HepG2 (cell line): ENCODE data around the gene FSCN2. TPM values are rescaled to one million over a fixed set of nuclear protein-coding genes. Genes with fewer than 3 reads are reported as not detected.
"Not testable (repeated sequence)": the region's sequence is repeated elsewhere in the genome, so short reads cannot be mapped to it uniquely, and the experiment has no call there.

Source experiments
- ATAC-seq: fragments of 200-7000 bp; cut with Tn5 transposase; 3 replicates; pipeline ENCODE4 v1.9.1; 2020; ENCODE audit warnings: mild to moderate bottlenecking, moderate library complexity
- BruUV-seq: library from RNA; stranded (reverse); fragments of 400-500 nt; replicated peaks from 2 replicates; lab custom pipeline; 2021; lab: Mats Ljungman, UMichigan
- CTCF ChIA-PET: fragments of 300-600 bp; formaldehyde crosslinking; extraction: SDS; loops from one replicate; lab custom pipeline; 2021; ENCODE audit warnings: low total read pairs, inconsistent platforms, low intra/inter-chr PET ratio; lab: Yijun Ruan, JAX
- POLR2A ChIA-PET: fragments of 350-600 bp; sonication (Branson Sonifier 250); formaldehyde crosslinking; loops from one replicate; lab custom pipeline; 2020; ENCODE audit warnings: antibody characterized with exemption, inconsistent platforms; lab: Yijun Ruan, JAX
- DNase-seq: peaks from one replicate; pipeline ENCODE4 v3.0.0-alpha.2; 2015; ENCODE audit warnings: low spot score
- FAIRE-seq: peaks from 3 replicates; lab custom pipeline; 2011; peaks lifted over from hg19 to GRCh38; lab: Jason Lieb, UNC
- H2AFZ ChIP-seq: one replicate; pipeline ENCODE4 v1.6.1; 2011; ENCODE audit warnings: low read length, inconsistent platforms
- H3K27ac ChIP-seq: fragments of 300-600 bp; 3 replicates; pipeline ENCODE4 v1.8.0; 2011; ENCODE audit warnings: mixed run types, mild to moderate bottlenecking, mixed read lengths, low read length, inconsistent platforms; ENCODE audit not compliant: insufficient read depth; ENCODE audit errors: extremely low read length
- H3K27me3 ChIP-seq, 2 experiments: fragments of 200-600 bp in 1 of 2; 2 replicates in 1 of 2; 3 replicates in 1 of 2; pipeline versions ENCODE4 v1.6.0 to v1.8.0; 2011; ENCODE audit warnings: low read length in 2 of 2, mild to moderate bottlenecking in 2 of 2, moderate library complexity in 2 of 2, inconsistent platforms in 1 of 2; ENCODE audit not compliant: insufficient read depth in 2 of 2, control insufficient read depth in 1 of 2
- H3K36me3 ChIP-seq, 2 experiments: fragments of 200-600 bp in 1 of 2; replicated peaks in 1 of 2; 2 replicates in 1 of 2; 3 replicates in 1 of 2; pipeline versions ENCODE4 v1.5.1 to v1.8.0; 2011; ENCODE audit warnings: low read length in 2 of 2, inconsistent platforms in 1 of 2; ENCODE audit not compliant: insufficient read depth in 2 of 2, control insufficient read depth in 1 of 2
- H3K4me1 ChIP-seq: 2 replicates; pipeline ENCODE4 v1.5.1; 2012; ENCODE audit warnings: low read length, inconsistent platforms; ENCODE audit not compliant: insufficient read depth
- H3K4me2 ChIP-seq: 2 replicates; pipeline ENCODE4 v1.6.0; 2011; ENCODE audit warnings: low read depth, low read length, inconsistent platforms
- H3K4me3 ChIP-seq, 3 experiments: fragments of 200-600 bp in 1 of 3; sonication (generic), shearing (Covaris generic) in 1 of 3; replicated peaks in 1 of 3; 2 replicates each; pipeline ENCODE4 v1.5.1; 2011 to 2016; ENCODE audit warnings: low read length in 3 of 3, inconsistent platforms in 2 of 3, low read depth in 2 of 3, mild to moderate bottlenecking in 2 of 3, control low read depth in 1 of 3, mixed read lengths in 1 of 3; ENCODE audit not compliant: insufficient read depth in 1 of 3
- H3K79me2 ChIP-seq: one replicate; pipeline ENCODE4 v1.6.1; 2011; ENCODE audit warnings: low read length, inconsistent platforms; ENCODE audit not compliant: insufficient read depth
- H3K9ac ChIP-seq: 2 replicates; pipeline ENCODE4 v1.6.0; 2011; ENCODE audit warnings: mild to moderate bottlenecking, low read depth, low read length, inconsistent platforms; ENCODE audit not compliant: insufficient read depth
- H3K9me3 ChIP-seq: 2 replicates; pipeline ENCODE4 v1.5.1; 2012; ENCODE audit warnings: mild to moderate bottlenecking, low read length
- H4K20me1 ChIP-seq: 2 replicates; pipeline ENCODE4 v1.6.0; 2011; ENCODE audit warnings: inconsistent platforms, mild to moderate bottlenecking, low read length, moderate library complexity; ENCODE audit not compliant: insufficient read depth
- EP300 ChIP-seq, 3 experiments: sonication (generic) in 1 of 3; formaldehyde crosslinking in 1 of 3; IDR thresholded peaks; 2 replicates each; pipeline versions ENCODE4 v1.5.1 to v1.6.1; 2011 to 2020; ENCODE audit warnings: low read depth in 2 of 3, low read length in 2 of 3, borderline replicate concordance in 1 of 3, improper control_type of control experiment in 1 of 3, mild to moderate bottlenecking in 1 of 3, missing genetic modification reagents in 1 of 3, moderate library complexity in 1 of 3
- WGBS: methylation state at CpG from one replicate; pipeline ENCODE4 v1.1.6; 2017; ENCODE audit warnings: low lambda C conversion rate; 5-methylcytosine and 5-hydroxymethylcytosine counted together
- in situ Hi-C: cut with HindIII; loops from 2 replicates; pipeline ENCODE4 v1.10.0; 2017; ENCODE audit warnings: low pct_unique_long_range_greater_than_20kb; ENCODE audit not compliant: extremely low pct_ligation_motif_present
- intact Hi-C: fragments of 100-400 bp; cut with micrococcal nuclease; formaldehyde crosslinking; loops from one replicate; pipeline ENCODE4 v1.10.0; 2022; ENCODE audit not compliant: unreplicated experiment
- polyA plus RNA-seq, 8 experiments: library from polyadenylated mRNA; depleted of rRNA in 3 of 8; stranded (reverse) in 7 of 8; unstranded in 1 of 8; fragments of >200 nt; fragmentation: Illumina TruSeq in 4 of 8; extraction: Trizol in 4 of 8; gene quantifications; 2 replicates each; pipeline versions ENCODE4 v1.2.1 to v1.2.3, GENCODE V29; 2011 to 2016; ENCODE audit warnings: low read depth in 4 of 8, missing spikeins in 1 of 8, mixed read lengths in 1 of 8; ENCODE audit not compliant: insufficient read depth in 1 of 8
- total RNA-seq, 5 experiments: library from RNA; depleted of rRNA; stranded (reverse); fragments of >200 nt; fragmentation: Illumina TruSeq; extraction: Trizol; gene quantifications; 2 replicates each; pipeline ENCODE4 v1.2.3, GENCODE V29; 2016; ENCODE audit warnings: low read depth in 1 of 5
- TF ChIP-seq, protein P1 (sequence below): sonication (generic); formaldehyde crosslinking; IDR thresholded peaks from one replicate; pipeline ENCODE4 v1.5.1; 2020; ENCODE audit warnings: mild to moderate bottlenecking, missing genetic modification reagents; ENCODE audit errors: not compliant biosample characterization

Gene FSCN2
- total and polyA plus RNA-seq, 2 of the 13 experiments (the other 11 are each of a cell fraction or from before 2014, with no cell fraction given), result 0.09 TPM; not detected in 1

DNA sequence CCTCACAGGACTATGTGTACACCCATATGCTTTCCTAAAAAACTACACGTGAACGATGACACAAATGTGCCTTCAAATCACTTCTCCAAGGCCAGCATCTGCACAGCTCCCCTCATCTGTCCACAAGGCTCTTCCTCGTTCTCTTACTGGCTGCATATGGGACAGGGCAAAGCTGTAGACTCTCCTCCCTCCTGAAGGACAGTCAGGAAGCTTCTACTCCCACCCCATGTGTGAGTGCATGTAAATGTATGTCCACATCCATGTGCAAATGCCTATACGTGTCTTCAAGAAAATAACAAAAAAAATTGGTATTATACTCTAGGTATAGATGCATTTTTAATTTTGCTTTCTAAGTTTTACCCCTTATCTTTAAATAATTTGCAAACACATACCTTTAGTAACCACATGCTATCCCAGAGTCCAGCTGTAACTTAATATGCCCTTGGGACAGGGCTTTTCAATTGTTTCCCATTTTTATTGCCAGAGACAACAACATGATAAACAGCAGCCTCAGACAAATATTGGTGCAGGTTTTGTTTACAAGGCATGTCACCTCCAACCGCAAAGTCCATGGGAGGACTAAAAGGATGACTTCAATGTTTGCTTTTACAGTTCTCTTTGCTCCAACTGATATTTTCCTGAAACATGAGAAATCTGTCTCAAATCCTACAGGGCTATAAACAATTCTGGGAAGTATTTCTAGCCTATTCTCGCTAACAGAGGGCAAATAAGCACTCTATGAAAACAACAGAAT lies 55.6 kb downstream of the FSCN2 start (continued):
- TF ChIP-seq, protein P1, sequence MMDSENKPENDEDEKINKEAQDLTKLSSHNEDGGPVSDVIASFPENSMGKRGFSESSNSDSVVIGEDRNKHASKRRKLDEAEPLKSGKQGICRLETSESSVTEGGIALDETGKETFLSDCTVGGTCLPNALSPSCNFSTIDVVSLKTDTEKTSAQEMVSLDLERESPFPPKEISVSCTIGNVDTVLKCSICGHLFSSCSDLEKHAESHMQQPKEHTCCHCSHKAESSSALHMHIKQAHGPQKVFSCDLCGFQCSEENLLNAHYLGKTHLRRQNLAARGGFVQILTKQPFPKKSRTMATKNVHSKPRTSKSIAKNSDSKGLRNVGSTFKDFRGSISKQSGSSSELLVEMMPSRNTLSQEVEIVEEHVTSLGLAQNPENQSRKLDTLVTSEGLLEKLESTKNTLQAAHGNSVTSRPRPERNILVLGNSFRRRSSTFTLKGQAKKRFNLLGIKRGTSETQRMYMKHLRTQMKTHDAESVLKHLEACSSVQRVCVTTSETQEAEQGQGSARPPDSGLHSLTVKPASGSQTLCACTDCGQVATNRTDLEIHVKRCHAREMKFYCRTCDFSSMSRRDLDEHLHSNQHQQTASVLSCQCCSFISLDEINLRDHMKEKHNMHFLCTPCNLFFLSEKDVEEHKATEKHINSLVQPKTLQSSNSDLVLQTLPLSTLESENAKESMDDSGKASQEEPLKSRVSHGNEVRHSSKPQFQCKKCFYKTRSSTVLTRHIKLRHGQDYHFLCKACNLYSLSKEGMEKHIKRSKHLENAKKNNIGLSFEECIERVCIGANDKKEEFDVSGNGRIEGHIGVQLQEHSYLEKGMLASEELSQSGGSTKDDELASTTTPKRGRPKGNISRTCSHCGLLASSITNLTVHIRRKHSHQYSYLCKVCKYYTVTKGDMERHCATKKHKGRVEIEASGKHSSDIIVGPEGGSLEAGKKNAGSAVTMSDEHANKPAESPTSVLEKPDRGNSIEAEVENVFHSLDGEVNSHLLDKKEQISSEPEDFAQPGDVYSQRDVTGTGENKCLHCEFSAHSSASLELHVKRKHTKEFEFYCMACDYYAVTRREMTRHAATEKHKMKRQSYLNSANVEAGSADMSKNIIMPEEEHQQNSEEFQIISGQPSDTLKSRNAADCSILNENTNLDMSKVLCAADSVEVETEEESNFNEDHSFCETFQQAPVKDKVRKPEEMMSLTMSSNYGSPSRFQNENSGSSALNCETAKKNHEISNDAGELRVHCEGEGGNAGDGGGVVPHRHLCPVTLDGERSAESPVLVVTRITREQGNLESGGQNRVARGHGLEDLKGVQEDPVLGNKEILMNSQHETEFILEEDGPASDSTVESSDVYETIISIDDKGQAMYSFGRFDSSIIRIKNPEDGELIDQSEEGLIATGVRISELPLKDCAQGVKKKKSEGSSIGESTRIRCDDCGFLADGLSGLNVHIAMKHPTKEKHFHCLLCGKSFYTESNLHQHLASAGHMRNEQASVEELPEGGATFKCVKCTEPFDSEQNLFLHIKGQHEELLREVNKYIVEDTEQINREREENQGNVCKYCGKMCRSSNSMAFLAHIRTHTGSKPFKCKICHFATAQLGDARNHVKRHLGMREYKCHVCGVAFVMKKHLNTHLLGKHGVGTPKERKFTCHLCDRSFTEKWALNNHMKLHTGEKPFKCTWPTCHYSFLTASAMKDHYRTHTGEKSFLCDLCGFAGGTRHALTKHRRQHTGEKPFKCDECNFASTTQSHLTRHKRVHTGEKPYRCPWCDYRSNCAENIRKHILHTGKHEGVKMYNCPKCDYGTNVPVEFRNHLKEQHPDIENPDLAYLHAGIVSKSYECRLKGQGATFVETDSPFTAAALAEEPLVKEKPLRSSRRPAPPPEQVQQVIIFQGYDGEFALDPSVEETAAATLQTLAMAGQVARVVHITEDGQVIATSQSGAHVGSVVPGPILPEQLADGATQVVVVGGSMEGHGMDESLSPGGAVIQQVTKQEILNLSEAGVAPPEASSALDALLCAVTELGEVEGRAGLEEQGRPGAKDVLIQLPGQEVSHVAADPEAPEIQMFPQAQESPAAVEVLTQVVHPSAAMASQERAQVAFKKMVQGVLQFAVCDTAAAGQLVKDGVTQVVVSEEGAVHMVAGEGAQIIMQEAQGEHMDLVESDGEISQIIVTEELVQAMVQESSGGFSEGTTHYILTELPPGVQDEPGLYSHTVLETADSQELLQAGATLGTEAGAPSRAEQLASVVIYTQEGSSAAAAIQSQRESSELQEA (CRISPR knock-in tag), result no peak
- peak in 1 of 2 experiments; percentile 49; a peak in 2 of 4 replicates for TF ChIP-seq EP300 (IDR thresholded peaks at IDR 0.05; ENCODE audit: low read depth in 2 of 2, low read length in 2 of 2)
- TF ChIP-seq EP300 (CRISPR knock-in tag; IDR thresholded peaks at IDR 0.05; ENCODE audit: borderline replicate concordance), result no peak
- TF ChIP-seq, all 625 proteins: peak for 49

DNA sequence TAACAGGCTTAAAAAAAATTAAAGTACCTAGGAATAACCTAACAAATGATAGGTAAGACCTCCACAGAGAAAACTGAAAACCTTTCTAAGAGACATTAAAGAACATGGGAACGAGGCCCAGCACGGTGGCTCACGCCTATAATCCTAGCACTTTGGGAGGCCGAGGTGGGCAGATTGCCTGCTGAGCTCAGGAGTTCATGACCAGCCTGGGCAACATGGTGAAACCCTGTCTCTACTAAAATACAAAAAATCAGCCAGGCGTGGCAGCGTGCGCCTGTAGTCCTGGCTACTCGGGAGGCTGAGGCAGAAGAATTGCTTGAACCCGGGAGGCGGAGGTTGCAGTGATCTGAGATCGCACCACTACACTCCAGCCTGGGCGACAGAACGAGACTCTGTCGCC lies 56.6 kb downstream of the FSCN2 start:
- H3K79me2 ChIP-seq, H4K20me1 ChIP-seq, H3K9ac ChIP-seq, ATAC-seq, H3K9me3 ChIP-seq, H3K4me3 ChIP-seq, CTCF ChIA-PET, H3K27me3 ChIP-seq, FAIRE-seq, DNase-seq, H2AFZ ChIP-seq, intact Hi-C loops, BruUV-seq, in situ Hi-C loops, H3K27ac ChIP-seq, H3K4me2 ChIP-seq: not testable (repeated sequence)
- Histone ChIP-seq H3K4me1 (peaks cover 18% of the 10 kb centered on the region), H3K36me3 (peaks cover 47 to 77% of the 10 kb centered on the region in 2 experiments)
- POLR2A ChIA-PET, result interaction anchor here (0.7 to 1.2 kb wide), 3 partner anchors 15 to 76 kb away, joined by 3 to 4 read pairs (median 3); partner anchors contain the start of gene ACTG1
- 97% methylated on average over 14 of the region's 14 CpGs for WGBS
